NCI-H1694 (cell line): ENCODE data around the gene SLC27A6.

ENCODE experiments used
- DNase-seq: peaks from one replicate; lab custom pipeline; 2025; lab: John Stamatoyannopoulos, UW

SLC27A6 gene

GRCh38 chr5:129065721-129066120 is 100.4 kb downstream of the SLC27A6 start:
- DNase-seq = no peak

DNA sequence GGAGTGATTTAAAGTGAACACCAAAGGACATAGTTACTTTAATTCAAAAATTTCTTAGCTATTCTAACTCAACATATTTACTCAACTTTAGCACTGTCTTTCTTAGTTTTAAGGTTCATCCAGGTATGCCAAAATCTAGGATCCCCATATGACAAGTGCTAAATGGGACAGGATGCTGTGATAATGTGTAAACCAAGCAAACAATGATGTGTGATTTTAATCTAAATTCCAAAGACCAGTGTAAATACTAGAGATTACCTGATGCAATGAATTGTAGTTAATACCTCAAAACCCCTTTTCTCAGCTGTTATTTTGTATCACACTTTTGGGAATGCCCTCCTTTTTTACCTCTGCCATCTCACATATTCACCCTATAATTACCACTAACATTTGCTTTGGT is 102.5 kb downstream of the SLC27A6 start:
- no peak for DNase-seq

DNA sequence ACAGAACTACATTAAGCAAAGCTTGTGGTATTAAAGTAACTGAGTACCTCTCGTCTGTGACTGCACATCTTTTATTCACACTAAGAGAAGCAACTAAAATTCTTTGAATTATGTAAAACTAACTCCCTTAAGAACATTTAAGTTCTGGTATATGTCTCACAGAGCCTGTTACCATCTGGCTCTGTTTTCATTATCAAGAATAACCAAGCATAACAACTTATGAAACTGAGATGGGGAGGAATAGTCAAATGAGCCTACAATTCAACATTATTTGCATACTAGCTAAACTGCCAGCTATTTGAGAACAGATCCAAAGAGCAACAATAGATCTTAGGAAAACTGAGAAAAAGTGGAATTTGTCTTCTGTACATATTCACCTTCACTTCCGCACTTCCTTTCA is 104.0 kb downstream of the SLC27A6 start:
- no peak for DNase-seq

DNA sequence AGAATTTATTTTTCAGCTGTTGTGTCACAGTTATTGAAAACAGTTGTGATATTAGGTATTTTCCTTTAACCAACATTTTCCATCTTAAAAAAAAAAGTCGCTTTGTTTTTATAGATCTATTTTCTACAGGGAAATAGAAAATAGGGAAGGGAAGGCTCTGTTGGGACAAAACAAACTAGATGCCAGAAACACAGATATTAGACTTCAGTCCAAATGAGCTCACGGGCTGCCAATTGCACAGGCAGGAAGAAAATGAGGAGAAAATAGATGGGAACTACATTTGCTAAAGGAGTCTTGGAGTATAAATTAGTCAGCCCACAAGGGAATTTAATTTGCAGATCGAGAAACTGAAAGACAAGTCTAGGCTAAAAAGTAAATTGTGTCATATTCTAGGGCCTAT is 107.8 kb downstream of the SLC27A6 start:
- no peak for DNase-seq

DNA sequence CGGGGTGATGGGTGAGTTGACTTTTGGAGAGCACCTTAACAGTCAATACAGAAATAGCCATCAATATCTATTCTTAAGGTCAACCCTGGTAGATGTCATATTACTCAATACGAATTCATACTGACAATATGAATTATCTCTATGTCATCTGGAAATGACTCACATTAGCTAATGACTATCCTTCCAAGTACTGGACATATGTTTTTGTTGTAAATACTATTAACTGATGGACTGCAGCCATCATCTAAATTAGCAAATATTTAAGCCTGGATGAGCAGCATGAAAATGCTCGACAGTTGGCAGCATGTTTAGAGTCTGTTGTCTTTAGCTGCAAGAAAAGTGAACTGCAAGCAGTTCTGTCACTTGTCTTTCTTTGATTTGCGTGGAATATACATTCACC is 109.6 kb downstream of the SLC27A6 start:
- DNase-seq = peak; percentile 66

DNA sequence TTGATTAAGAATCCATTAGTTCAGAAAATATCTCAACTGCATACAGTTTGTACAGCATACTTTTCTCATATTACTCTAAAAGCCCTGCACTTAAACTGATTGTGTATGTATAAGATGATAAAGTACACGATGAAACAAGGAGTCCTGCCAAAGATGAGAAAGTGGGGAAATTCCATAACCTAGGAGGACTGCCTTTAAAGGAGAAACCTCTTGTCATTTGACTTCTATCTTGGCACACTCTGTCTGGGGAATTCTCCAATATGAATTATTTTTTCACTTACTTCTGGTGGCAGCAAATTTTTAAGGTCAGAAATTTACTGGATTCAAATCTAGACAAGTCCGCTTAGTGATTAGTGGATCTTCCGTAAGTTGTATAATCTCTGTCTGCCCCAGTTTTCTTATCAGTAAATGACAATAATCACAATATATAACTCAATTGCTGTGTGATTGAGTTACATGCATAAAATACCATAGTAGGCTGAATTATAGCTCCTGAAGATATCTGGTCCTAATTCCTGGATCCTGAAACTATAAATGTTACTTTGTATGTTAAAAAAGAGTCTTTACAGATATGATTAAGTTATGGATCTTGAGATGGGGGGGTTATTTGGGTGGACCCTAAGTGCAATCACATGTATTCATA is 112.3 kb downstream of the SLC27A6 start:
- no peak for DNase-seq

GRCh38 chr5:129078247-129078646 is 113.0 kb downstream of the SLC27A6 start:
- no peak for DNase-seq

DNA sequence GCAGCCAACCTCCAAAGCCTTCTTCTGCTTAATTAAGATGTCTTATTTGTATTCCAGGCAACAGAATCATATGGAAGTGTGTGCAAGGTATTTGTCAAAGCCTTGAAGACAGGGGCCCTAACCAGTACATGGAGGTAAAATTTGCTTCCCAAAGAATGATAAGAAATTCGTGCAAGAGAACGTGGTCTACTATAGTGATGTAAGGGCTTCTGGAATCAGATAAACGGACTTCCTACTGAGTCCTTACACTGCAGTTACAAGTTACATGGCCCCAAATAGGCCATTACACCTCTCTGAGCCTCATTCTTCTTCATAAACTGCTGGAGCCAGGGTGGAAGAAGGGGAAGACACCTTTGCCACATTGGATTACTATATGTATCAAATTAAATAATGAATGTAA is 113.4 kb downstream of the SLC27A6 start:
- no peak for DNase-seq

- DNase-seq = no peak
Observed at GRCh38 chr5:129079496-129079895, 114.2 kb downstream of the SLC27A6 start.

DNA sequence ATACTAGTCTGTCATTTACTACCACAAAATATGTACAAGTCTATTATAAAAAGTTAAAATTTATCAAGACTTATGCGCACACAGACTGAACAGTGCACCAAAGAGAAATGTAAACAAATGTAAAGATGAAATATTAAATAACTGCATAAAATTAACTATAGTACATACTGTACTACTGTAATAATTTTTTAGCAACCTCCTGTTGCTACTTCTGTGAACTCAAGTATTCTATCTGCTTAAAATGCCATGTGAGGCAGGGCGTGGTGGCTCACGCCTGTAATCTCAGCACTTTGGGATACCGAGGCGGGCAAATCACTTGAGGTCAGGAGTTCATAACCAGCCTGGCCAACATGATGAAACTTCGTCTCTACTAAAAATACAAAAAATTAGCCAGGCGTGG is 115.5 kb downstream of the SLC27A6 start:
- DNase-seq = no peak

DNA sequence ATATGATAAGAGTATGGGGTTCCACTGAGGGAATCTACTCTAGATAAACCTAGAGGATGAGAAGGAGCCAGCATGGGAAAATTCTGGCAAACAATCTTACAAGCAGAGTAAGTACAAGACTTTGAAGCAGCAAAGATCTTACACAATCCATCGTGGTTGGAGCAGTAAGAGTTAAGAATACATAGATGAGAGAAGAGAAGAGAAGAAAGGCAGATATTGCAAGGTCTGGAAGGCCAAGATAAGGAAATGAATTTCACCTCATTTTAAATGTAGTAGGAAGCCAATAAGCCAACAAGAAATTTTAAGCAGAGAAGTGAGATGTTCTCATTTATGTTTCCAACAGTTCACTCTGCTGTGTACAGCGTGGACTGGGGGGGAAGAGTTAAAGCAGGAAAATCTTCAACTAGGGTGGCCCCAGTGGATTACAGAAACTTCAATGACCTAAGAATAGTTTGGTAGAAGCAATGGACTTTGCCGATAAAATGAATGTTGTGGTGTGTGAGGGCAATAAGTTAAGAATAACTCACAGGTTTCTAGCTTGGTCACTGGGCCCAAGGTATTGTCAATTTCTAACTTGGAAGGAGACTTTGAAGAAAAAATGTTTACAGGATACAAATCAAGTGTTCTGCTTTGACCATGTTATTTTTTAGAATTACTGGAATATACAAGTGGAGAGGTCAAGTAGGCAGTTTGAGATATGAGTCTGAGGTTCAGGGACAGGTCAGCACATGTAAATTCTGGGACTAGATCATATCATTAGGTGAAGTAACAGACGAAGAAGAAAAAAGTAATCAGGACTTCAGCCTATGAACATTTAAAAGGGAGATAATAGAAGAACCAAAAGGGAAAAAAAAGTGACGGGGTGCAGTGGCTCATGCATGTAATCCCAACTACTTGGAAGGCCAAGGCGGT is 117.2 kb downstream of the SLC27A6 start:
- no peak for DNase-seq
